HepG2 (cell line): ENCODE data around the gene VRK3. TPM values are rescaled to one million over a fixed set of nuclear protein-coding genes. Genes with fewer than 3 reads are reported as not detected.

Experiments used
- ATF7-NPFF ChIP-seq: sonication (generic); formaldehyde crosslinking; IDR thresholded peaks from 2 replicates; pipeline ENCODE4 v1.8.1; 2023; ENCODE audit warnings: mild to moderate bottlenecking, low read depth, missing genetic modification reagents, moderate library complexity
- MLLT10 ChIP-seq: sonication (generic); formaldehyde crosslinking; IDR thresholded peaks from 2 replicates; pipeline ENCODE4 v1.4.0; 2020; ENCODE audit warnings: missing genetic modification reagents
- RFXAP ChIP-seq: sonication (generic); formaldehyde crosslinking; IDR thresholded peaks from 2 replicates; pipeline ENCODE4 v1.4.0; 2020; ENCODE audit warnings: missing genetic modification reagents, borderline replicate concordance
- SMARCE1 ChIP-seq: fragments of 450-650 bp; IDR thresholded peaks from 2 replicates; pipeline ENCODE4 v1.6.1; 2017; ENCODE audit warnings: borderline replicate concordance
- SNRNP70 ChIP-seq: fragments of 200-400 bp; formaldehyde crosslinking; IDR thresholded peaks from 2 replicates; pipeline ENCODE4 v1.6.1; 2017; ENCODE audit warnings: mild to moderate bottlenecking, low read depth, low read length, moderate library complexity
- ZNF362 ChIP-seq: sonication (generic); formaldehyde crosslinking; IDR thresholded peaks from 2 replicates; pipeline ENCODE4 v1.4.0; 2020; ENCODE audit warnings: missing genetic modification reagents, mild to moderate bottlenecking, borderline replicate concordance
- ZNF567 ChIP-seq: sonication (generic); formaldehyde crosslinking; IDR thresholded peaks from 2 replicates; pipeline ENCODE4 v1.8.1; 2023; ENCODE audit warnings: mild to moderate bottlenecking, missing genetic modification reagents, borderline replicate concordance
- ZNF703 ChIP-seq: sonication (generic); formaldehyde crosslinking; IDR thresholded peaks from 2 replicates; pipeline ENCODE4 v1.5.1; 2020; ENCODE audit warnings: missing genetic modification reagents, mild to moderate bottlenecking, moderate library complexity, borderline replicate concordance
- ZNF878 ChIP-seq: sonication (generic); formaldehyde crosslinking; IDR thresholded peaks from 2 replicates; pipeline ENCODE4 v1.8.1; 2023; ENCODE audit warnings: mild to moderate bottlenecking, missing genetic modification reagents, moderate library complexity
- ZSCAN22 ChIP-seq: sonication (generic); formaldehyde crosslinking; IDR thresholded peaks from 2 replicates; pipeline ENCODE4 v1.4.0; 2020; ENCODE audit warnings: mild to moderate bottlenecking, missing genetic modification reagents
- polyA plus RNA-seq, 8 experiments: library from polyadenylated mRNA; depleted of rRNA in 3 of 8; stranded (reverse) in 7 of 8; unstranded in 1 of 8; fragments of >200 nt; fragmentation: Illumina TruSeq in 4 of 8; extraction: Trizol in 4 of 8; gene quantifications; 2 replicates each; pipeline versions ENCODE4 v1.2.1 to v1.2.3, GENCODE V29; 2011 to 2016; ENCODE audit warnings: low read depth in 4 of 8, missing spikeins in 1 of 8, mixed read lengths in 1 of 8; ENCODE audit not compliant: insufficient read depth in 1 of 8
- total RNA-seq, 5 experiments: library from RNA; depleted of rRNA; stranded (reverse); fragments of >200 nt; fragmentation: Illumina TruSeq; extraction: Trizol; gene quantifications; 2 replicates each; pipeline ENCODE4 v1.2.3, GENCODE V29; 2016; ENCODE audit warnings: low read depth in 1 of 5
- TF ChIP-seq, protein P1 (sequence below): sonication (generic); formaldehyde crosslinking; IDR thresholded peaks from 2 replicates; pipeline ENCODE4 v1.4.0; 2020; ENCODE audit warnings: mild to moderate bottlenecking, missing genetic modification reagents
- TF ChIP-seq, protein P2 (sequence below): sonication (generic); formaldehyde crosslinking; IDR thresholded peaks from 2 replicates; pipeline ENCODE4 v1.5.0; 2020; ENCODE audit warnings: missing genetic modification reagents
- TF ChIP-seq, protein P3 (sequence below), 2 experiments: IDR thresholded peaks; 2 replicates each; pipeline ENCODE4 v1.6.1; 2011 to 2012; ENCODE audit warnings: low read length in 2 of 2, borderline replicate concordance in 1 of 2, low read depth in 1 of 2, mild to moderate bottlenecking in 1 of 2, moderate library complexity in 1 of 2

VRK3 gene
- total and polyA plus RNA-seq, 2 of the 13 experiments (the other 11 are each of a cell fraction or from before 2014, with no cell fraction given): 23.8 to 28.3 TPM

- TF ChIP-seq, protein P1, sequence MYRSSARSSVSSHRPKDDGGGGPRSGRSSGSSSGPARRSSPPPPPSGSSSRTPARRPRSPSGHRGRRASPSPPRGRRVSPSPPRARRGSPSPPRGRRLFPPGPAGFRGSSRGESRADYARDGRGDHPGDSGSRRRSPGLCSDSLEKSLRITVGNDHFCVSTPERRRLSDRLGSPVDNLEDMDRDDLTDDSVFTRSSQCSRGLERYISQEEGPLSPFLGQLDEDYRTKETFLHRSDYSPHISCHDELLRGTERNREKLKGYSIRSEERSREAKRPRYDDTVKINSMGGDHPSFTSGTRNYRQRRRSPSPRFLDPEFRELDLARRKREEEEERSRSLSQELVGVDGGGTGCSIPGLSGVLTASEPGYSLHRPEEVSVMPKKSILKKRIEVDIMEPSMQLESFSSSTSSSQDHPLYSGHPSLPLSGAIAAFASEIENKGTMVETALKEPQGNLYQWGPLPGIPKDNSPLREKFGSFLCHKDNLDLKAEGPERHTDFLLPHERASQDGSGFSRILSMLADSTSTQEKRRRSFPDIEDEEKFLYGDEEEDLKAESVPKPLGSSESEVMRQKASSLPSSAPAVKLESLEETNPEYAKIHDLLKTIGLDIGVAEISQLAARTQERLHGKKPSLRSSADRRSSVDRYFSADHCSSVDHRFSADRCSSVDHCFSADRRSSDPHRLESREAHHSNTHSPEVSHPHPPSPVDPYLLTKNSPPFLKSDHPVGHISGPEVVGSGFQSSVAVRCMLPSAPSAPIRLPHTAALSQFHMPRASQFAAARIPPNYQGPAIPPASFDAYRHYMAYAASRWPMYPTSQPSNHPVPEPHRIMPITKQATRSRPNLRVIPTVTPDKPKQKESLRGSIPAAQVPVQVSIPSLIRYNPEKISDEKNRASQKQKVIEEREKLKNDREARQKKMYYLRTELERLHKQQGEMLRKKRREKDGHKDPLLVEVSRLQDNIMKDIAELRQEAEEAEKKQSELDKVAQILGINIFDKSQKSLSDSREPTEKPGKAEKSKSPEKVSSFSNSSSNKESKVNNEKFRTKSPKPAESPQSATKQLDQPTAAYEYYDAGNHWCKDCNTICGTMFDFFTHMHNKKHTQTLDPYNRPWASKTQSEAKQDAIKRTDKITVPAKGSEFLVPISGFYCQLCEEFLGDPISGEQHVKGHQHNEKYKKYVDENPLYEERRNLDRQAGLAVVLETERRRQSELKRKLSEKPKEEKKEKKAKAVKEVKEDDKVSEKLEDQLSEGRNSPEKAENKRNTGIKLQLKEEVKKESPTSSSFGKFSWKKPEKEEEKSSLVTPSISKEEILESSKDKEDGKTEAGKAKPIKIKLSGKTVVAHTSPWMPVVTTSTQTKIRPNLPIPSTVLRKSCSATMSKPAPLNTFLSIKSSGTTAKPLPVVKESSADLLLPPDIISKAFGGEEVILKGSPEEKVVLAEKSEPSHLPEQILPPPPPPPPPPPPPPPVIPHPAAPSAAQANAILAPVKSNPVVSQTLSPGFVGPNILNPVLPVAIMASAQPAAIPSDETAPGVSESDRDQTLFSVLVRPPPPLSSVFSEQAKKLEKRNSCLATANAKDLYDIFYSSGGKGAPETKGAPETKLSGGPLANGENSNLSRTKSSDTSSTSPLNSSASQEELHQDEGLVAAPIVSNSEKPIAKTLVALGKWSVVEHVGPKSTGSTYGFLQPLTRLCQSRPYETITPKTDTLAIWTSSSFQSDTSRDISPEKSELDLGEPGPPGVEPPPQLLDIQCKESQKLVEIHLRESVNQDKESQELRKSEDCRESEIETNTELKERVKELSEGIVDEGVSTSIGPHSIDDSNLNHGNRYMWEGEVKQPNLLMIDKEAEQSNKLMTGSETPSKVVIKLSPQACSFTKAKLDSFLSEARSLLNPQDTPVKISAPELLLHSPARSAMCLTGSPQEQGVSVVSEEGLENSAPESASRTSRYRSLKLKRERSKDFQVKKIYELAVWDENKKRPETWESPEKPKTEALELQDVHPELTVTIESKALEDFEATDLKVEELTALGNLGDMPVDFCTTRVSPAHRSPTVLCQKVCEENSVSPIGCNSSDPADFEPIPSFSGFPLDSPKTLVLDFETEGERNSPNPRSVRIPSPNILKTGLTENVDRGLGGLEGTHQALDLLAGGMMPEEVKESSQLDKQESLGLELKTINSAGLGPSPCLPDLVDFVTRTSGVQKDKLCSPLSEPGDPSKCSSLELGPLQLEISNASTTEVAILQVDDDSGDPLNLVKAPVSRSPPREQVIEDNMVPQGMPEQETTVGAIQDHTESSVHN (CRISPR knock-in tag): no peak
- TF ChIP-seq MLLT10 (CRISPR knock-in tag): no peak
- TF ChIP-seq ZNF878 (CRISPR knock-in tag): peak; percentile 90
- TF ChIP-seq ZSCAN22 (CRISPR knock-in tag): 0 out of 2 replicates have a peak, but pooled peaks have one; percentile 1
- TF ChIP-seq ZNF703 (CRISPR knock-in tag): peak; percentile 18; the same call in 1 of the 2 replicates
- no peak for TF ChIP-seq ZNF567
- TF ChIP-seq SNRNP70: no peak
- TF ChIP-seq RFXAP (CRISPR knock-in tag): 0 out of 2 replicates have a peak, but pooled peaks have one; percentile 77
- TF ChIP-seq SMARCE1: no peak
- TF ChIP-seq ZNF362 (CRISPR knock-in tag): peak; percentile 33; the same call in 1 of the 2 replicates
- peak; percentile 89; the same call in 1 of the 2 replicates for TF ChIP-seq ATF7-NPFF (CRISPR knock-in tag)
- TF ChIP-seq, protein P2, sequence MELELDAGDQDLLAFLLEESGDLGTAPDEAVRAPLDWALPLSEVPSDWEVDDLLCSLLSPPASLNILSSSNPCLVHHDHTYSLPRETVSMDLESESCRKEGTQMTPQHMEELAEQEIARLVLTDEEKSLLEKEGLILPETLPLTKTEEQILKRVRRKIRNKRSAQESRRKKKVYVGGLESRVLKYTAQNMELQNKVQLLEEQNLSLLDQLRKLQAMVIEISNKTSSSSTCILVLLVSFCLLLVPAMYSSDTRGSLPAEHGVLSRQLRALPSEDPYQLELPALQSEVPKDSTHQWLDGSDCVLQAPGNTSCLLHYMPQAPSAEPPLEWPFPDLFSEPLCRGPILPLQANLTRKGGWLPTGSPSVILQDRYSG (CRISPR knock-in tag): peak; percentile 75; the same call in 1 of the 2 replicates
- TF ChIP-seq, protein P3, sequence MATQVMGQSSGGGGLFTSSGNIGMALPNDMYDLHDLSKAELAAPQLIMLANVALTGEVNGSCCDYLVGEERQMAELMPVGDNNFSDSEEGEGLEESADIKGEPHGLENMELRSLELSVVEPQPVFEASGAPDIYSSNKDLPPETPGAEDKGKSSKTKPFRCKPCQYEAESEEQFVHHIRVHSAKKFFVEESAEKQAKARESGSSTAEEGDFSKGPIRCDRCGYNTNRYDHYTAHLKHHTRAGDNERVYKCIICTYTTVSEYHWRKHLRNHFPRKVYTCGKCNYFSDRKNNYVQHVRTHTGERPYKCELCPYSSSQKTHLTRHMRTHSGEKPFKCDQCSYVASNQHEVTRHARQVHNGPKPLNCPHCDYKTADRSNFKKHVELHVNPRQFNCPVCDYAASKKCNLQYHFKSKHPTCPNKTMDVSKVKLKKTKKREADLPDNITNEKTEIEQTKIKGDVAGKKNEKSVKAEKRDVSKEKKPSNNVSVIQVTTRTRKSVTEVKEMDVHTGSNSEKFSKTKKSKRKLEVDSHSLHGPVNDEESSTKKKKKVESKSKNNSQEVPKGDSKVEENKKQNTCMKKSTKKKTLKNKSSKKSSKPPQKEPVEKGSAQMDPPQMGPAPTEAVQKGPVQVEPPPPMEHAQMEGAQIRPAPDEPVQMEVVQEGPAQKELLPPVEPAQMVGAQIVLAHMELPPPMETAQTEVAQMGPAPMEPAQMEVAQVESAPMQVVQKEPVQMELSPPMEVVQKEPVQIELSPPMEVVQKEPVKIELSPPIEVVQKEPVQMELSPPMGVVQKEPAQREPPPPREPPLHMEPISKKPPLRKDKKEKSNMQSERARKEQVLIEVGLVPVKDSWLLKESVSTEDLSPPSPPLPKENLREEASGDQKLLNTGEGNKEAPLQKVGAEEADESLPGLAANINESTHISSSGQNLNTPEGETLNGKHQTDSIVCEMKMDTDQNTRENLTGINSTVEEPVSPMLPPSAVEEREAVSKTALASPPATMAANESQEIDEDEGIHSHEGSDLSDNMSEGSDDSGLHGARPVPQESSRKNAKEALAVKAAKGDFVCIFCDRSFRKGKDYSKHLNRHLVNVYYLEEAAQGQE (IDR thresholded peaks at IDR 0.05; ENCODE audit: borderline replicate concordance in 1 of 2, low read depth in 1 of 2, low read length in 2 of 2): 0 out of 4 replicates have a peak, but pooled peaks of 1 of the 2 experiments have one; percentile 14
Observed at GRCh38 chr19:49929611-49930482, 95.3 kb downstream of the VRK3 start (continued).
